ENCODE data around the gene RSL1D1.

Gene RSL1D1

GRCh38 chr16:11851294-11852091 lies at the start of gene RSL1D1:
TSS of gene RSL1D1 (minus strand) at chr16:11851542. CDS start at chr16:11851512, 30 bp downstream.
- TF ChIP-seq, protein P1, sequence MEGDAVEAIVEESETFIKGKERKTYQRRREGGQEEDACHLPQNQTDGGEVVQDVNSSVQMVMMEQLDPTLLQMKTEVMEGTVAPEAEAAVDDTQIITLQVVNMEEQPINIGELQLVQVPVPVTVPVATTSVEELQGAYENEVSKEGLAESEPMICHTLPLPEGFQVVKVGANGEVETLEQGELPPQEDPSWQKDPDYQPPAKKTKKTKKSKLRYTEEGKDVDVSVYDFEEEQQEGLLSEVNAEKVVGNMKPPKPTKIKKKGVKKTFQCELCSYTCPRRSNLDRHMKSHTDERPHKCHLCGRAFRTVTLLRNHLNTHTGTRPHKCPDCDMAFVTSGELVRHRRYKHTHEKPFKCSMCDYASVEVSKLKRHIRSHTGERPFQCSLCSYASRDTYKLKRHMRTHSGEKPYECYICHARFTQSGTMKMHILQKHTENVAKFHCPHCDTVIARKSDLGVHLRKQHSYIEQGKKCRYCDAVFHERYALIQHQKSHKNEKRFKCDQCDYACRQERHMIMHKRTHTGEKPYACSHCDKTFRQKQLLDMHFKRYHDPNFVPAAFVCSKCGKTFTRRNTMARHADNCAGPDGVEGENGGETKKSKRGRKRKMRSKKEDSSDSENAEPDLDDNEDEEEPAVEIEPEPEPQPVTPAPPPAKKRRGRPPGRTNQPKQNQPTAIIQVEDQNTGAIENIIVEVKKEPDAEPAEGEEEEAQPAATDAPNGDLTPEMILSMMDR (conservative IDR thresholded peaks at IDR 0.05) = no peak
- peak within 1 kb of the TSS; percentile 83 for H3K27ac ChIP-seq

DNA sequence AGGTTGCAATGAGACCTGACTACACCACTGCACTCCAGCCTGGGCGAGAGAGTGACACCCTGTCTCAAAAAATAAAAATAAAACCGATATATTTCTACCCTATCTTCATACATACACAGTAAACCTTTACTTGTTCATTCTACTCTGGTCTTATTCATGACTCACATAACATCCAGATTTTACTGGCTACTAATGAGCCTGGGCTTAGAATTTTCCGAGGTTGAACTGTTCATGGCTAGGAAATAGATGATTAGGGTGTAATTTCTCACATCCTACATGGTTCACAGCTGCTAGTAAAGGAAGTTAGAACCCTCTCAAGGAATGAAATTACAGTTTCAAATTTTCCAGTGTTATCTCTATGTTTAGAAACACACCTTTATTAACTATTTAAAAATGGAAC lies 49.7 kb upstream of the RSL1D1 start:
- no peak overlapping the region for H3K27ac ChIP-seq
- TF ChIP-seq, protein P1 (conservative IDR thresholded peaks at IDR 0.05) = no peak

- peak overlapping the region; percentile 9; the same call in 1 of the 2 replicates for H3K27ac ChIP-seq
Observed at GRCh38 chr16:11896486-11897176, 45.3 kb upstream of the RSL1D1 start.

DNA sequence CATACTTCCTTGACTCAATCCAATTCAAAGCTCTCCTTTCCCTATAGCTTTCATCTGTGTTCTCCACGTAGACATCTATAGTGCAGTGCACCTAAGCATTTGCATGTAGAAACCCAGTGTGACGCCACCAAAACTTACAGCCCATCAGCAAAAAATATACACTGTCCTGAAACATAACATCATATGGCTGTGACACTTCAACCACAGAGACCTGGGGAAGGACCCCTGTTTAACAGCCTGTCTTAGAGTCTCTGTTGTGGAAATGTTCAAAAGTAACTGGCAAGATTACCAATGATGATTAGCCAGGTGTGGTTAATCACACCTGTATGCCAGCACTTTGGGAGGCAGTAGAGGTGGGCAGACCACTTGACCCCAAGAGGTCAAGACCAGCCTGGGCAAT lies 42.2 kb upstream of the RSL1D1 start:
- H3K27ac ChIP-seq = no peak overlapping the region
- TF ChIP-seq, protein P1 (conservative IDR thresholded peaks at IDR 0.05) = no peak

More at GRCh38 chr16:11896486-11897176, 45.3 kb upstream of the RSL1D1 start:
- TF ChIP-seq, protein P1 (conservative IDR thresholded peaks at IDR 0.05) = no peak

GRCh38 chr16:11892761-11893160 lies 41.4 kb upstream of the RSL1D1 start:
- H3K27ac ChIP-seq = no peak overlapping the region
- TF ChIP-seq, protein P1 (conservative IDR thresholded peaks at IDR 0.05) = no peak

DNA sequence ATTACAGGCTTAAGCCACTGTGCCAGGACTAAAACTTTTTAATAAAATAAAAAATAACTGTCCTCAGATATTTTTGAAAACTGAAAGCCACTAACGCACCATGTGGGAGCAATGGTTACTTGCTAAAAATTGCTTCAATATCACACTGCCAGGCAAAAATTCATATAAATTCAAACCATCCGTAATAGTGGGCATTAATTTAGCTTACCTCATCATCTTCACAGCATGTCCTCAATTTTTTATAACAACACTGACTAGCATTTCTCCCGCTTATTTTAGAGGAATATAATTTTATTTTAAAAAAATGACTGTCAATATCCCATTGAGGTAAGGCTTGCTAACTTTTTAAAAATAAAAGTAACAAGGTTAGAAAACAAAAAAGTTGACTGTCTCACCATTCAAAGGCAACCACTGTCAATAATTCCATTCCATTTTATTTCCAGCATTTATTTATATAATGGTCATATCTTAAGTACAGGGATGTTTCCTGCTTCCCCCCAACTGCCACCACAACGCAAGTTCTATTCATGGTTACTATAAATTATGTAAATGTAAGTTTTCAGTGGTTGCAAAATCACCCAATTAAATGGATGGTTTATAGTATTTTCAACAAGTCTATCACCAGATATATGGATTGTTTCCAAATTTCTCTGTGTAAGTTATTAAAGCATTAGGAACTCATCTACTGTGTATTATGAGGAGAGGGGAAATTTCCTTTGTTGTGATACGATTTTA lies 39.1 kb upstream of the RSL1D1 start:
- TF ChIP-seq, protein P1 (conservative IDR thresholded peaks at IDR 0.05) = no peak
- no peak overlapping the region for H3K27ac ChIP-seq

- no peak overlapping the region for H3K27ac ChIP-seq
- TF ChIP-seq, protein P1 (conservative IDR thresholded peaks at IDR 0.05) = no peak
Observed at GRCh38 chr16:11886881-11887280, 35.5 kb upstream of the RSL1D1 start.
